H9 (cell line): ENCODE measurements around the gene SNRNP40. TPM values are rescaled to one million over a fixed set of nuclear protein-coding genes. Genes with fewer than 3 reads are reported as not detected.

Experiments used
- DNase-seq: peaks from one replicate; pipeline ENCODE4 v3.0.0-alpha.2; 2017
- H2AFZ ChIP-seq: one replicate; pipeline ENCODE4 v1.6.1; 2013; ENCODE audit warnings: mild to moderate bottlenecking, low read length, control low read depth, moderate library complexity
- H2AK5ac ChIP-seq: 2 replicates; pipeline ENCODE4 v1.6.1; 2013; ENCODE audit warnings: low read length, control low read depth, mixed read lengths; ENCODE audit not compliant: insufficient read length
- H2BK120ac ChIP-seq: one replicate; pipeline ENCODE4 v1.6.1; 2013; ENCODE audit warnings: low read depth, mild to moderate bottlenecking, low read length, control low read depth, inconsistent platforms; ENCODE audit not compliant: poor library complexity, severe bottlenecking
- H2BK12ac ChIP-seq: 2 replicates; pipeline ENCODE4 v1.6.1; 2013; ENCODE audit warnings: low read length, control low read depth, mixed read lengths, low read depth; ENCODE audit not compliant: insufficient read length
- H2BK15ac ChIP-seq: 2 replicates; pipeline ENCODE4 v1.6.1; 2013; ENCODE audit warnings: low read depth, low read length, control low read depth
- H2BK20ac ChIP-seq: one replicate; pipeline ENCODE4 v1.6.1; 2013; ENCODE audit warnings: low read depth, mild to moderate bottlenecking, low read length, control low read depth, inconsistent platforms; ENCODE audit not compliant: poor library complexity, severe bottlenecking
- H2BK5ac ChIP-seq: 2 replicates; pipeline ENCODE4 v1.6.1; 2013; ENCODE audit warnings: low read length, control low read depth, mixed read lengths; ENCODE audit not compliant: insufficient read length
- H3K14ac ChIP-seq: 2 replicates; pipeline ENCODE4 v1.6.1; 2013; ENCODE audit warnings: low read length, control low read depth; ENCODE audit not compliant: insufficient read depth
- H3K18ac ChIP-seq: 2 replicates; pipeline ENCODE4 v1.6.1; 2013; ENCODE audit warnings: low read depth, mild to moderate bottlenecking, mixed read lengths, low read length, control low read depth; ENCODE audit not compliant: insufficient read length
- H3K23ac ChIP-seq: 2 replicates; pipeline ENCODE4 v1.6.1; 2013; ENCODE audit warnings: low read length, control low read depth, mixed read lengths, low read depth; ENCODE audit not compliant: insufficient read length
- H3K23me2 ChIP-seq: 2 replicates; pipeline ENCODE4 v1.6.1; 2013; ENCODE audit warnings: low read depth, mild to moderate bottlenecking, mixed read lengths, low read length, control low read depth; ENCODE audit not compliant: insufficient read length, poor library complexity, severe bottlenecking
- H3K27ac ChIP-seq: 2 replicates; pipeline ENCODE4 v1.5.1; 2013; ENCODE audit warnings: low read length, control low read depth, mixed read lengths, low read depth; ENCODE audit not compliant: insufficient read length
- H3K27me3 ChIP-seq: 2 replicates; pipeline ENCODE4 v1.6.1; 2013; ENCODE audit warnings: low read length, control low read depth, inconsistent platforms; ENCODE audit not compliant: insufficient read depth
- H3K4ac ChIP-seq: 2 replicates; pipeline ENCODE4 v1.6.1; 2013; ENCODE audit warnings: low read depth, mild to moderate bottlenecking, control low read depth, inconsistent platforms, low read length, moderate library complexity
- H3K4me1 ChIP-seq: 2 replicates; pipeline ENCODE4 v1.6.1; 2013; ENCODE audit warnings: low read length, control low read depth, inconsistent platforms; ENCODE audit not compliant: insufficient read depth
- H3K4me2 ChIP-seq: 2 replicates; pipeline ENCODE4 v1.6.1; 2013; ENCODE audit warnings: low read length, control low read depth, mixed read lengths; ENCODE audit not compliant: insufficient read length, insufficient read depth
- H3K56ac ChIP-seq: 2 replicates; pipeline ENCODE4 v1.6.1; 2013; ENCODE audit warnings: low read depth, mild to moderate bottlenecking, mixed read lengths, low read length, control low read depth; ENCODE audit not compliant: insufficient read length
- H3K79me1 ChIP-seq: 2 replicates; pipeline ENCODE4 v1.6.1; 2013; ENCODE audit warnings: low read depth, mild to moderate bottlenecking, moderate library complexity, low read length, control low read depth, inconsistent platforms; ENCODE audit not compliant: insufficient read depth, poor library complexity, severe bottlenecking
- H3K79me2 ChIP-seq: 2 replicates; pipeline ENCODE4 v1.6.1; 2013; ENCODE audit warnings: low read length, control low read depth, inconsistent platforms; ENCODE audit not compliant: insufficient read depth
- H3K9ac ChIP-seq: 2 replicates; pipeline ENCODE4 v1.6.1; 2013; ENCODE audit warnings: low read length, control low read depth, mixed read lengths; ENCODE audit not compliant: insufficient read length; ENCODE audit errors: extremely low read depth
- H3K9me3 ChIP-seq: one replicate; pipeline ENCODE4 v1.6.1; 2013; ENCODE audit warnings: low read depth, low read length, inconsistent platforms; ENCODE audit not compliant: control insufficient read depth
- H3T11ph ChIP-seq: one replicate; pipeline ENCODE4 v1.6.1; 2013; ENCODE audit warnings: mild to moderate bottlenecking, low read length, control low read depth, inconsistent platforms
- H4K20me1 ChIP-seq: one replicate; pipeline ENCODE4 v1.6.1; 2013; ENCODE audit not compliant: control insufficient read depth, insufficient read length, insufficient read depth
- H4K5ac ChIP-seq: 2 replicates; pipeline ENCODE4 v1.6.1; 2013; ENCODE audit warnings: low read depth, mild to moderate bottlenecking, mixed read lengths, low read length, control low read depth; ENCODE audit not compliant: insufficient read length
- H4K8ac ChIP-seq: replicated peaks from 2 replicates; pipeline ENCODE4 v1.6.1; 2013; ENCODE audit warnings: low read length, control low read depth, mixed read lengths, low read depth; ENCODE audit not compliant: insufficient read length
- H4K91ac ChIP-seq: 2 replicates; pipeline ENCODE4 v1.6.1; 2013; ENCODE audit warnings: low read depth, mild to moderate bottlenecking, moderate library complexity, mixed read lengths, low read length, control low read depth; ENCODE audit not compliant: insufficient read length
- H3K27ac Mint-ChIP-seq, 3 experiments: 2 replicates in 2 of 3; 3 replicates in 1 of 3; pipeline ENCODE4 v1.8.0; 2020 to 2021; ENCODE audit warnings: mixed read lengths in 3 of 3, mild to moderate bottlenecking in 1 of 3, moderate library complexity in 1 of 3
- H3K27me3 Mint-ChIP-seq: 2 replicates; pipeline ENCODE4 v1.8.0; 2021; ENCODE audit warnings: low read depth, mild to moderate bottlenecking, moderate library complexity, mixed read lengths
- H3K36me3 Mint-ChIP-seq, 3 experiments: 2 replicates in 2 of 3; 3 replicates in 1 of 3; pipeline ENCODE4 v1.8.0; 2020 to 2021; ENCODE audit warnings: low read depth in 3 of 3, mixed read lengths in 3 of 3; ENCODE audit not compliant: insufficient read depth in 1 of 3
- H3K4me1 Mint-ChIP-seq, 2 experiments: 2 replicates each; pipeline ENCODE4 v1.8.0; 2020; ENCODE audit warnings: mixed read lengths in 2 of 2
- H3K4me3 Mint-ChIP-seq, 2 experiments: 2 replicates in 1 of 2; 3 replicates in 1 of 2; pipeline ENCODE4 v1.8.0; 2020 to 2021; ENCODE audit warnings: mild to moderate bottlenecking in 2 of 2, mixed read lengths in 2 of 2, moderate library complexity in 1 of 2
- H3K9me3 Mint-ChIP-seq, 2 experiments: 2 replicates in 1 of 2; 3 replicates in 1 of 2; pipeline ENCODE4 v1.8.0; 2020; ENCODE audit warnings: mild to moderate bottlenecking in 2 of 2, mixed read lengths in 2 of 2, moderate library complexity in 1 of 2
- WGBS: extraction: QIAGEN DNeasy Blood & Tissue Kit; methylation state at CpG from one replicate; pipeline ENCODE4 v1.1.7; 2013; ENCODE audit warnings: missing lambda C conversion rate, low lambda C conversion rate, mixed read lengths; ENCODE audit not compliant: insufficient read length; ENCODE audit errors: extremely low coverage; 5-methylcytosine and 5-hydroxymethylcytosine counted together
- total RNA-seq: library from RNA; stranded (reverse); gene quantifications from 2 replicates; pipeline ENCODE4 v1.2.1, GENCODE V29; 2021
- TF ChIP-seq, protein P1 (sequence below): fragments of 200-600 bp; sonication (generic); conservative IDR thresholded peaks from 3 replicates; pipeline ENCODE4 v1.8.0; 2021; ENCODE audit warnings: antibody characterized with exemption, mild to moderate bottlenecking

SNRNP40 gene
- total RNA-seq, 1 experiment from 2014 or later: 132 TPM

DNA sequence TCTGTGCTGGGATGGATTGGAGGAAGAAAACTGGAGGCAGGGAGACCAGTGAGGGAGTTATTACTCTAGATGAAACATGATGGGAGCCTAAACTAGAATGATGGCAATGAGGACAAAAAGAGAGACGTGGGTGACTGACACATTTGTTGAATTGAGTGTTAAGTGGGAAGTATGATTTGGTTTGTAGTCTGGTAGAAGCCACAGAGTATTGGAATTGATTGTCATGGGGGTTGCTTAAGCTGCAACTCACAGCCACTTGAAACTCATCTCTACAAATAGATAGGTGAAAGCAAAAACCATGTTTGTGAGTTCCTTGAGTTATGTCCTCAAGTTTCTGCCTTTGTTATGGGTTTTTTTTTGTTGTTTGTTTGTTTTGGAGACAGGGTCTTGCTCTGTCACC, 47.9 kb upstream of the SNRNP40 start:
- H3K14ac ChIP-seq: no peak overlapping the region
- Mint-ChIP-seq H3K36me3 (peaks cover 2 to 29% (median 16%) of the 10 kb centered on the region in 3 experiments; a peak in 6 of 7 replicates), H3K27me3 (no peaks in the 10 kb centered on the region), H3K4me1 (peaks cover 2 to 7% of the 10 kb centered on the region in 2 experiments; a peak in 3 of 4 replicates), H3K27ac (peak overlapping the region in 1 of 3 experiments; percentile 8; a peak in 1 of 7 replicates), H3K9me3 (no peaks in the 10 kb centered on the region), H3K4me3 (no peak overlapping the region)
- no peak overlapping the region for H3K56ac ChIP-seq
- WGBS: no CpG with 5 or more reads among the region's 1 CpG
- H3T11ph ChIP-seq: no peak overlapping the region
- no peaks in the 10 kb centered on the region for H3K79me1 ChIP-seq
- DNase-seq: no peak
- no peak overlapping the region for H2AFZ ChIP-seq
- no peak overlapping the region for H2BK120ac ChIP-seq
- no peak overlapping the region for H3K27ac ChIP-seq
- H3K18ac ChIP-seq: no peak overlapping the region
- no peaks in the 10 kb centered on the region for H4K20me1 ChIP-seq
- H3K27me3 ChIP-seq: no peaks in the 10 kb centered on the region
- H3K4me2 ChIP-seq: no peak overlapping the region
- no peak overlapping the region for H2BK15ac ChIP-seq
- H2BK5ac ChIP-seq: no peak overlapping the region
- H3K4me1 ChIP-seq: no peaks in the 10 kb centered on the region
- H3K4ac ChIP-seq: no peak overlapping the region
- no peak overlapping the region for H4K8ac ChIP-seq
- no peak overlapping the region for H4K91ac ChIP-seq
- H3K79me2 ChIP-seq: no peaks in the 10 kb centered on the region
- no peak overlapping the region for H3K9ac ChIP-seq
- no peak overlapping the region for H4K5ac ChIP-seq
- H2BK20ac ChIP-seq: no peak overlapping the region
- H2AK5ac ChIP-seq: no peak overlapping the region
- H2BK12ac ChIP-seq: no peak overlapping the region
- no peaks in the 10 kb centered on the region for H3K23me2 ChIP-seq
- no peak overlapping the region for H3K23ac ChIP-seq
- TF ChIP-seq, protein P1, sequence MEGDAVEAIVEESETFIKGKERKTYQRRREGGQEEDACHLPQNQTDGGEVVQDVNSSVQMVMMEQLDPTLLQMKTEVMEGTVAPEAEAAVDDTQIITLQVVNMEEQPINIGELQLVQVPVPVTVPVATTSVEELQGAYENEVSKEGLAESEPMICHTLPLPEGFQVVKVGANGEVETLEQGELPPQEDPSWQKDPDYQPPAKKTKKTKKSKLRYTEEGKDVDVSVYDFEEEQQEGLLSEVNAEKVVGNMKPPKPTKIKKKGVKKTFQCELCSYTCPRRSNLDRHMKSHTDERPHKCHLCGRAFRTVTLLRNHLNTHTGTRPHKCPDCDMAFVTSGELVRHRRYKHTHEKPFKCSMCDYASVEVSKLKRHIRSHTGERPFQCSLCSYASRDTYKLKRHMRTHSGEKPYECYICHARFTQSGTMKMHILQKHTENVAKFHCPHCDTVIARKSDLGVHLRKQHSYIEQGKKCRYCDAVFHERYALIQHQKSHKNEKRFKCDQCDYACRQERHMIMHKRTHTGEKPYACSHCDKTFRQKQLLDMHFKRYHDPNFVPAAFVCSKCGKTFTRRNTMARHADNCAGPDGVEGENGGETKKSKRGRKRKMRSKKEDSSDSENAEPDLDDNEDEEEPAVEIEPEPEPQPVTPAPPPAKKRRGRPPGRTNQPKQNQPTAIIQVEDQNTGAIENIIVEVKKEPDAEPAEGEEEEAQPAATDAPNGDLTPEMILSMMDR: no peak
- no peaks in the 10 kb centered on the region for H3K9me3 ChIP-seq
